ENCODE data around the gene CD22. TPM values are rescaled to one million over a fixed set of nuclear protein-coding genes. Genes with fewer than 3 reads are reported as not detected.

Gene CD22
- total and polyA plus RNA-seq, 10 of the 15 experiments (the other 5 are each of a cell fraction or from before 2014, with no cell fraction given) = 23.0 to 344 (median 181) TPM

DNA sequence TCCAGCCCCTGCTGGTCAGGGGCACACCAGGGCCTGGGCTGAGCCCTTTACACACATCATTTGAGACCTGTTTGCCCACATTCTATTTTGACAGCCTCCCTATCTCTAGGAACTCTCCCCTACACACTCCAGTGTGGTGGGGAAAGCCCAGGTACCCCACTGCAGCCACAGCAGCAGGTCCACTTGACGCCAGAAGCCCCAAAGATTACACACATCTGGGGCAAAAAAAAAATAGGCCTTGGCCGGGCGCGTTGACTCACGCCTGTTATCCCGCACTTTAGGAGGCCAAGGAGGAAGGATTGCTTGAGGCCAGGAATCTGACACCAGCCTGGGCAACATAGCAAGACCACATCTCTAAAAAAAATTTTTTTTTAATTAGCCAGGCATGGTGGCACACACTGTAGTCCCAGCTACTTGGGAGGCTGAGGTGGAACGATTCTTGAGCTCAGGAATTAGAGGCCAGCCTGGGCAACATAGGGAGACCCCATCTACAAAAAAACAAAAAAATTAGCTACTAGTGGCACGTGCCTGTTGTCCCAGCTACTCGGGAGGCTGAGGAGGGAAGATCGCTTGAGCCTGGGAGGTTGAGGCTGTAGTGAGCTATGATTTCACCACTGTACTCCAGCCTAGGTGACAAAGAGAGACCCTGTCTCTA, 18.0 kb upstream of the CD22 start:
- in situ Hi-C loops (cut with MboI) (no loop called here), intact Hi-C loops (cut with micrococcal nuclease; ENCODE audit: unreplicated experiment) (no loop called here)
- Histone ChIP-seq H3K27me3 (replicated peaks in 1 of 2; ENCODE audit: control insufficient read depth in 2 of 2, insufficient read depth in 2 of 2, low read length in 1 of 2) (no peaks in the 10 kb centered on the region), H3K36me3 (ENCODE audit: control insufficient read depth in 2 of 2, insufficient read depth in 2 of 2, low read length in 1 of 2) (no peaks in the 10 kb centered on the region; a peak in 1 of 4 replicates), H3K9me3 (replicated peaks; ENCODE audit: control insufficient read depth, insufficient read depth, low read length) (no peaks in the 10 kb centered on the region), H3K27ac (ENCODE audit: control insufficient read depth, insufficient read depth) (no peak overlapping the region), H3K9ac (ENCODE audit: control insufficient read depth, insufficient read depth, low read length) (no peak overlapping the region), H2AFZ (ENCODE audit: control insufficient read depth, low read depth, low read length) (no peak overlapping the region), H3K4me3 (no peak overlapping the region), H3K79me2 (ENCODE audit: control insufficient read depth, insufficient read depth, low read length) (no peaks in the 10 kb centered on the region), H3K4me1 (ENCODE audit: control insufficient read depth, insufficient read depth, low read length) (no peaks in the 10 kb centered on the region), H4K20me1 (ENCODE audit: control insufficient read depth, insufficient read depth) (no peaks in the 10 kb centered on the region), H3K4me2 (ENCODE audit: control insufficient read depth, insufficient read depth) (no peak overlapping the region)
- WGBS (ENCODE audit: insufficient coverage, insufficient replicate concordance, low lambda C conversion rate, missing lambda C conversion rate) = 77% methylated on average over 10 of the region's 10 CpGs
- SMC1A ChIA-PET (ENCODE audit: uncharacterized antibody, unreplicated experiment) = interaction anchor here (0.7 to 1.2 kb wide), 3 partner anchors 9 to 107 kb away, joined by 3 to 7 read pairs (median 4); no protein-coding TSS in a partner anchor
- ATAC-seq (no peak), DNase-seq (ENCODE audit: low read depth, low spot score) (no peak), FAIRE-seq (no peak)
- POLR2A ChIA-PET = interaction anchor here (0.7 kb wide), 1 partner anchor 28 kb away, joined by 3 read pairs; no protein-coding TSS in a partner anchor
- BruUV-seq (replicated peaks) = no TSS peak
- CTCF ChIA-PET = interaction anchor here (0.6 to 0.9 kb wide), 2 partner anchors 22 to 146 kb away, joined by 3 to 6 read pairs; no protein-coding TSS in a partner anchor
- RAD21 ChIA-PET (ENCODE audit: unreplicated experiment) = interaction anchor here (1.0 kb wide), 1 partner anchor 42 kb away, joined by 4 read pairs; no protein-coding TSS in a partner anchor
- no peak for TF ChIP-seq ESRRA (IDR thresholded peaks at IDR 0.05; ENCODE audit: low read length)
- TF ChIP-seq BACH1 (IDR thresholded peaks at IDR 0.05; ENCODE audit: borderline replicate concordance) = no peak
- TF ChIP-seq RAD21 (IDR thresholded peaks at IDR 0.05; ENCODE audit: insufficient read depth, low read depth, low read length) = no peak
- TF ChIP-seq, protein P1, sequence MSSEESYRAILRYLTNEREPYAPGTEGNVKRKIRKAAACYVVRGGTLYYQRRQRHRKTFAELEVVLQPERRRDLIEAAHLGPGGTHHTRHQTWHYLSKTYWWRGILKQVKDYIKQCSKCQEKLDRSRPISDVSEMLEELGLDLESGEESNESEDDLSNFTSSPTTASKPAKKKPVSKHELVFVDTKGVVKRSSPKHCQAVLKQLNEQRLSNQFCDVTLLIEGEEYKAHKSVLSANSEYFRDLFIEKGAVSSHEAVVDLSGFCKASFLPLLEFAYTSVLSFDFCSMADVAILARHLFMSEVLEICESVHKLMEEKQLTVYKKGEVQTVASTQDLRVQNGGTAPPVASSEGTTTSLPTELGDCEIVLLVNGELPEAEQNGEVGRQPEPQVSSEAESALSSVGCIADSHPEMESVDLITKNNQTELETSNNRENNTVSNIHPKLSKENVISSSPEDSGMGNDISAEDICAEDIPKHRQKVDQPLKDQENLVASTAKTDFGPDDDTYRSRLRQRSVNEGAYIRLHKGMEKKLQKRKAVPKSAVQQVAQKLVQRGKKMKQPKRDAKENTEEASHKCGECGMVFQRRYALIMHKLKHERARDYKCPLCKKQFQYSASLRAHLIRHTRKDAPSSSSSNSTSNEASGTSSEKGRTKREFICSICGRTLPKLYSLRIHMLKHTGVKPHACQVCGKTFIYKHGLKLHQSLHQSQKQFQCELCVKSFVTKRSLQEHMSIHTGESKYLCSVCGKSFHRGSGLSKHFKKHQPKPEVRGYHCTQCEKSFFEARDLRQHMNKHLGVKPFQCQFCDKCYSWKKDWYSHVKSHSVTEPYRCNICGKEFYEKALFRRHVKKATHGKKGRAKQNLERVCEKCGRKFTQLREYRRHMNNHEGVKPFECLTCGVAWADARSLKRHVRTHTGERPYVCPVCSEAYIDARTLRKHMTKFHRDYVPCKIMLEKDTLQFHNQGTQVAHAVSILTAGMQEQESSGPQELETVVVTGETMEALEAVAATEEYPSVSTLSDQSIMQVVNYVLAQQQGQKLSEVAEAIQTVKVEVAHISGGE (CRISPR knock-in tag; IDR thresholded peaks at IDR 0.05) = no peak
- TF ChIP-seq ZNF384 (IDR thresholded peaks at IDR 0.05; ENCODE audit: borderline replicate concordance, low read depth, low read length) = no peak
- TF ChIP-seq DPF2 (IDR thresholded peaks at IDR 0.05) = no peak
- TF ChIP-seq CBFB (IDR thresholded peaks at IDR 0.05; ENCODE audit: low read depth) = no peak
- no peak for TF ChIP-seq CREM (IDR thresholded peaks at IDR 0.05; ENCODE audit: low read depth)
- TF ChIP-seq SP1 (IDR thresholded peaks at IDR 0.05; ENCODE audit: low read depth, low read length) = no peak
- TF ChIP-seq, protein P2, sequence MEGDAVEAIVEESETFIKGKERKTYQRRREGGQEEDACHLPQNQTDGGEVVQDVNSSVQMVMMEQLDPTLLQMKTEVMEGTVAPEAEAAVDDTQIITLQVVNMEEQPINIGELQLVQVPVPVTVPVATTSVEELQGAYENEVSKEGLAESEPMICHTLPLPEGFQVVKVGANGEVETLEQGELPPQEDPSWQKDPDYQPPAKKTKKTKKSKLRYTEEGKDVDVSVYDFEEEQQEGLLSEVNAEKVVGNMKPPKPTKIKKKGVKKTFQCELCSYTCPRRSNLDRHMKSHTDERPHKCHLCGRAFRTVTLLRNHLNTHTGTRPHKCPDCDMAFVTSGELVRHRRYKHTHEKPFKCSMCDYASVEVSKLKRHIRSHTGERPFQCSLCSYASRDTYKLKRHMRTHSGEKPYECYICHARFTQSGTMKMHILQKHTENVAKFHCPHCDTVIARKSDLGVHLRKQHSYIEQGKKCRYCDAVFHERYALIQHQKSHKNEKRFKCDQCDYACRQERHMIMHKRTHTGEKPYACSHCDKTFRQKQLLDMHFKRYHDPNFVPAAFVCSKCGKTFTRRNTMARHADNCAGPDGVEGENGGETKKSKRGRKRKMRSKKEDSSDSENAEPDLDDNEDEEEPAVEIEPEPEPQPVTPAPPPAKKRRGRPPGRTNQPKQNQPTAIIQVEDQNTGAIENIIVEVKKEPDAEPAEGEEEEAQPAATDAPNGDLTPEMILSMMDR (IDR thresholded peaks at IDR 0.05 in 2 of 3, conservative IDR thresholded peaks at IDR 0.05 in 1 of 3; ENCODE audit: control insufficient read depth in 2 of 3, extremely low read depth in 1 of 3, insufficient read depth in 1 of 3, low read depth in 3 of 3, low read length in 3 of 3) = no peak
- no peak for TF ChIP-seq MYB (IDR thresholded peaks at IDR 0.05; ENCODE audit: borderline replicate concordance, low read depth, low read length)
- TF ChIP-seq, protein P3, sequence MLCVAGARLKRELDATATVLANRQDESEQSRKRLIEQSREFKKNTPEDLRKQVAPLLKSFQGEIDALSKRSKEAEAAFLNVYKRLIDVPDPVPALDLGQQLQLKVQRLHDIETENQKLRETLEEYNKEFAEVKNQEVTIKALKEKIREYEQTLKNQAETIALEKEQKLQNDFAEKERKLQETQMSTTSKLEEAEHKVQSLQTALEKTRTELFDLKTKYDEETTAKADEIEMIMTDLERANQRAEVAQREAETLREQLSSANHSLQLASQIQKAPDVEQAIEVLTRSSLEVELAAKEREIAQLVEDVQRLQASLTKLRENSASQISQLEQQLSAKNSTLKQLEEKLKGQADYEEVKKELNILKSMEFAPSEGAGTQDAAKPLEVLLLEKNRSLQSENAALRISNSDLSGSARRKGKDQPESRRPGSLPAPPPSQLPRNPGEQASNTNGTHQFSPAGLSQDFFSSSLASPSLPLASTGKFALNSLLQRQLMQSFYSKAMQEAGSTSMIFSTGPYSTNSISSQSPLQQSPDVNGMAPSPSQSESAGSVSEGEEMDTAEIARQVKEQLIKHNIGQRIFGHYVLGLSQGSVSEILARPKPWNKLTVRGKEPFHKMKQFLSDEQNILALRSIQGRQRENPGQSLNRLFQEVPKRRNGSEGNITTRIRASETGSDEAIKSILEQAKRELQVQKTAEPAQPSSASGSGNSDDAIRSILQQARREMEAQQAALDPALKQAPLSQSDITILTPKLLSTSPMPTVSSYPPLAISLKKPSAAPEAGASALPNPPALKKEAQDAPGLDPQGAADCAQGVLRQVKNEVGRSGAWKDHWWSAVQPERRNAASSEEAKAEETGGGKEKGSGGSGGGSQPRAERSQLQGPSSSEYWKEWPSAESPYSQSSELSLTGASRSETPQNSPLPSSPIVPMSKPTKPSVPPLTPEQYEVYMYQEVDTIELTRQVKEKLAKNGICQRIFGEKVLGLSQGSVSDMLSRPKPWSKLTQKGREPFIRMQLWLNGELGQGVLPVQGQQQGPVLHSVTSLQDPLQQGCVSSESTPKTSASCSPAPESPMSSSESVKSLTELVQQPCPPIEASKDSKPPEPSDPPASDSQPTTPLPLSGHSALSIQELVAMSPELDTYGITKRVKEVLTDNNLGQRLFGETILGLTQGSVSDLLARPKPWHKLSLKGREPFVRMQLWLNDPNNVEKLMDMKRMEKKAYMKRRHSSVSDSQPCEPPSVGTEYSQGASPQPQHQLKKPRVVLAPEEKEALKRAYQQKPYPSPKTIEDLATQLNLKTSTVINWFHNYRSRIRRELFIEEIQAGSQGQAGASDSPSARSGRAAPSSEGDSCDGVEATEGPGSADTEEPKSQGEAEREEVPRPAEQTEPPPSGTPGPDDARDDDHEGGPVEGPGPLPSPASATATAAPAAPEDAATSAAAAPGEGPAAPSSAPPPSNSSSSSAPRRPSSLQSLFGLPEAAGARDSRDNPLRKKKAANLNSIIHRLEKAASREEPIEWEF (IDR thresholded peaks at IDR 0.05; ENCODE audit: insufficient replicate concordance, low read depth, low read length) = no peak
- no peak for TF ChIP-seq ZNF207 (IDR thresholded peaks at IDR 0.05; ENCODE audit: borderline replicate concordance)
